Measurements from ENCODE around the gene ZRANB2.

Gene ZRANB2

GRCh38 chr1:71027991-71028390 is 52.8 kb downstream of the ZRANB2 start:
- no peak for DNase-seq (ENCODE audit: low spot score)

GRCh38 chr1:71026093-71026492 is 54.7 kb downstream of the ZRANB2 start:
- no peak for DNase-seq (ENCODE audit: low spot score)

- no peak for DNase-seq (ENCODE audit: low spot score)
These were observed 57.3 kb downstream of the ZRANB2 start for GRCh38 chr1:71023515-71023914.

GRCh38 chr1:71019233-71019969 is 61.4 kb downstream of the ZRANB2 start:
- peak; percentile 5 for DNase-seq (ENCODE audit: low spot score)

GRCh38 chr1:71018791-71019190 is 62.0 kb downstream of the ZRANB2 start:
- DNase-seq (ENCODE audit: low spot score): no peak

GRCh38 chr1:71015745-71016144 is 65.1 kb downstream of the ZRANB2 start:
- DNase-seq (ENCODE audit: low spot score): no peak

- no peak for DNase-seq (ENCODE audit: low spot score)
These were observed 66.7 kb downstream of the ZRANB2 start for GRCh38 chr1:71014178-71014579.

Measured in putamen (tissue), 1 donor.